Measurements from ENCODE around the gene BCL7A.
"Not testable (repeated sequence)": the region's sequence is repeated elsewhere in the genome, so short reads cannot be mapped to it uniquely, and the experiment has no call there.

BCL7A gene

DNA sequence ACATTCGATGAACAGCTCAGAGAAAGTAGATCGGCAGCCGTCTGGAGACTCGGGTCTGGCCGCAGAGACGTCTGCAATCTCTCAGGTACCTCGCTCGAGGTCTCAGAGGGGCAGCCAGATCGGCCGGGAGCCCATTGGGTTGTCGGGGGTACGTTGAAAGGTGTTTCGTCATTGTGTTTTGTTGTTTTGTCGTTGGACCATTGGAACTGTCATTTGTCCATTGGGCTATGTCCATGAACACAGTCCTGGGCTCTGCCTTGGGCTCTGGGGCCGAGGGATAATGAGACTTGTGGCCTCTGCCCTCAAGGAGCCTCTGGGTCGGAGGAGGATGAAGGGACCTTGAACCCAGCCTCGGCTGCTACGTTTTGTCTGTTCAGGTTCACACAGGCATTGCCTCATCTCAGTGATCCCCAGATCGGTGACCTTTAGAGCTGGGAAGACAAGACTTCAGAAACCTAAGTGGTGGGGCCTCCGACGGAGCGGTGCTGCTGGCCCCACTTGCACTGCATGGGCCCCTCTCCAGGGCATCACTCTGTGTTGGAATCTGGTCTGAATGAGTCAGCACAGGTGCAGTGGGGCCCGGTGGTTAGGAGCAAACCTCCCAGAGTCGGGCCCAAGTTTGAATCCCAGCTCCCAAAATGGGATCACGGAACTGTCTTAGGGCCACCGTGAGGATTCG, 33.3 kb downstream of the BCL7A start:
- Histone ChIP-seq H3K4me1 (ENCODE audit: control insufficient read depth, insufficient read depth, low read length) (peaks cover 37% of the 10 kb centered on the region), H3K27ac (ENCODE audit: low read depth, low read length) (peak overlapping the region; percentile 66)

GRCh38 chr12:122056406-122056805, 34.7 kb downstream of the BCL7A start:
- Histone ChIP-seq H3K4me1 (ENCODE audit: control insufficient read depth, insufficient read depth, low read length) (peaks cover 37% of the 10 kb centered on the region), H3K27ac (ENCODE audit: low read depth, low read length) (peak overlapping the region; percentile 66)
- not testable (repeated sequence) for H3K27me3 ChIP-seq (ENCODE audit: control insufficient read depth, insufficient read depth, low read length); H3K36me3 ChIP-seq (ENCODE audit: control insufficient read depth, insufficient read depth, low read length); H3K9ac ChIP-seq (ENCODE audit: low read length); H3K4me3 ChIP-seq (ENCODE audit: low read length)

More for the DNA sequence above, 33.3 kb downstream of the BCL7A start:
- Histone ChIP-seq H3K4me3 (ENCODE audit: low read length) (peak overlapping the region; percentile 13), H3K9ac (ENCODE audit: low read length) (no peak overlapping the region), H3K27me3 (ENCODE audit: control insufficient read depth, insufficient read depth, low read length) (no peaks in the 10 kb centered on the region), H3K36me3 (ENCODE audit: control insufficient read depth, insufficient read depth, low read length) (peaks cover 2% of the 10 kb centered on the region)

DNA sequence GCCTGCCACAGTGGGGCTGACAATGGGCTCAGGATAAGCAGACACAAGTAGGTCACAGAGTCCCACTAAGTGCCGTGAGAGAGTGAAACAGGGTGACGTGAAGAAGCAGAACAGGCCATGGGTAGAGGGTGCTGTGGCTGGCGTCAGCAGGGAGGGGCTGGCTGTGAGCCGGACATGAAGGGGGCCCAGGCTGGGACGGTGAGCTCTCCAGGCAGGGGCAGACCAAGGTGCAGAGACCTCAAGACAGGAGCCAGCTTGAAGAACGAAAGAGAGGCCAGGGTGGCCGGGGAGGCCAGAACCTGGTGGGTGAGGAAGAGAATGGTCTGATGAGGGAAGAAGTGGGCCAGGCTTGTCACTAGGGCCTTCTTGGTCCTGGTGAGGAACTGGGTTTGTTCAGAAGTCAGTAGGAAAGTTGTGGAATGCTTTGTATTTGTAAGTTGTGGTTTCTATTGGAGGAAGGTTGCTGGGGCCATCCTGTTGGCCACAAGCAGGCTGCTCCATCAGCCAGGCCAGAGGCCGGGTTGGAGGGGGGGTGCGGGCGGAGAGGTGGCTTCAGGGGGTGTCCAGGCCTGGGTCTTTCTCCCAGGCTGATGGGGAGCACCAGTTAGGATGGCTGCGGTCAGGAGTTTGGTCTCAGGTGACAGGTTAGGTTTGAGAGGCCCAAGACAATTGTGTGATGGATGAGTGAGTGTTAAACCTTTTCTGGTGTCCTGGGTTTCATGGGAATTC, 35.5 kb downstream of the BCL7A start:
- no peak overlapping the region for H3K4me3 ChIP-seq (ENCODE audit: low read length)
- H3K4me1 ChIP-seq (ENCODE audit: control insufficient read depth, insufficient read depth, low read length), result peaks cover 39% of the 10 kb centered on the region
- H3K36me3 ChIP-seq (ENCODE audit: control insufficient read depth, insufficient read depth, low read length), result peaks cover 2% of the 10 kb centered on the region
- no peak overlapping the region for H3K9ac ChIP-seq (ENCODE audit: low read length)
- no peaks in the 10 kb centered on the region for H3K27me3 ChIP-seq (ENCODE audit: control insufficient read depth, insufficient read depth, low read length)
- H3K27ac ChIP-seq (ENCODE audit: low read depth, low read length), result peak overlapping the region; percentile 66

- Histone ChIP-seq H3K9ac (ENCODE audit: low read length) (no peak overlapping the region), H3K4me1 (ENCODE audit: control insufficient read depth, insufficient read depth, low read length) (peaks cover 45% of the 10 kb centered on the region), H3K27me3 (ENCODE audit: control insufficient read depth, insufficient read depth, low read length) (no peaks in the 10 kb centered on the region), H3K36me3 (ENCODE audit: control insufficient read depth, insufficient read depth, low read length) (peaks cover 2% of the 10 kb centered on the region), H3K4me3 (ENCODE audit: low read length) (no peak overlapping the region), H3K27ac (ENCODE audit: low read depth, low read length) (peak overlapping the region; percentile 66)
Observed at GRCh38 chr12:122057769-122058168, 36.1 kb downstream of the BCL7A start.

GRCh38 chr12:122058549-122059149, 37.0 kb downstream of the BCL7A start:
- peaks cover 51% of the 10 kb centered on the region for H3K4me1 ChIP-seq (ENCODE audit: control insufficient read depth, insufficient read depth, low read length)
- no peak overlapping the region for H3K9ac ChIP-seq (ENCODE audit: low read length)
- H3K27me3 ChIP-seq (ENCODE audit: control insufficient read depth, insufficient read depth, low read length), result no peaks in the 10 kb centered on the region
- H3K36me3 ChIP-seq (ENCODE audit: control insufficient read depth, insufficient read depth, low read length), result peaks cover 2% of the 10 kb centered on the region
- no peak overlapping the region for H3K4me3 ChIP-seq (ENCODE audit: low read length)
- H3K27ac ChIP-seq (ENCODE audit: low read depth, low read length), result peak overlapping the region; percentile 95

GRCh38 chr12:122059203-122059960, 37.7 kb downstream of the BCL7A start:
- Histone ChIP-seq H3K4me3 (ENCODE audit: low read length) (no peak overlapping the region), H3K27me3 (ENCODE audit: control insufficient read depth, insufficient read depth, low read length) (no peaks in the 10 kb centered on the region), H3K27ac (ENCODE audit: low read depth, low read length) (peak overlapping the region; percentile 95), H3K9ac (ENCODE audit: low read length) (no peak overlapping the region), H3K36me3 (ENCODE audit: control insufficient read depth, insufficient read depth, low read length) (peaks cover 2% of the 10 kb centered on the region), H3K4me1 (ENCODE audit: control insufficient read depth, insufficient read depth, low read length) (peaks cover 55% of the 10 kb centered on the region)

DNA sequence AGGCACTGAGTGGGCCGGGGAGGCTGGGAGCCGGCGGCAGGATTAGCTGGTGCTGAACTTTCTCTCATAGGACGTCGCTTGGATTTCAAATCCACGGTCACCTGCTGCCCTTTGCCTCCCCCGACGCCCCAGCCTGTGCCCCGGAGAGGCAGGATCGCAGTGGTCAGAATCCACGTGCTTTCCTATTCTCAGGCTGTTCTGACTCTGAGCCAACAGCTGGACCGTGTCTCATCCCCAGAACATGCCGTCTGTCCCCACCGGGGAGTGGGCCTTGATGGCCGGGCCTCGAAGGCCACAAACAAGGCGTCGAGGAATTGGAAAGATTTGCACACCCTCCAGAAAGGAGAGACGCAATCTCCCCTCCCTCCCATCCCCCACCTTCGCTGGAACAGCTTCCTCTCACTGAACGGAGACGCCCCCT, 38.4 kb downstream of the BCL7A start:
- peaks cover 56% of the 10 kb centered on the region for H3K4me1 ChIP-seq (ENCODE audit: control insufficient read depth, insufficient read depth, low read length)
- no peak overlapping the region for H3K4me3 ChIP-seq (ENCODE audit: low read length)
- H3K36me3 ChIP-seq (ENCODE audit: control insufficient read depth, insufficient read depth, low read length), result peaks cover 2% of the 10 kb centered on the region
- H3K27me3 ChIP-seq (ENCODE audit: control insufficient read depth, insufficient read depth, low read length), result no peaks in the 10 kb centered on the region
- peak overlapping the region; percentile 95 for H3K27ac ChIP-seq (ENCODE audit: low read depth, low read length)
- H3K9ac ChIP-seq (ENCODE audit: low read length), result no peak overlapping the region

DNA sequence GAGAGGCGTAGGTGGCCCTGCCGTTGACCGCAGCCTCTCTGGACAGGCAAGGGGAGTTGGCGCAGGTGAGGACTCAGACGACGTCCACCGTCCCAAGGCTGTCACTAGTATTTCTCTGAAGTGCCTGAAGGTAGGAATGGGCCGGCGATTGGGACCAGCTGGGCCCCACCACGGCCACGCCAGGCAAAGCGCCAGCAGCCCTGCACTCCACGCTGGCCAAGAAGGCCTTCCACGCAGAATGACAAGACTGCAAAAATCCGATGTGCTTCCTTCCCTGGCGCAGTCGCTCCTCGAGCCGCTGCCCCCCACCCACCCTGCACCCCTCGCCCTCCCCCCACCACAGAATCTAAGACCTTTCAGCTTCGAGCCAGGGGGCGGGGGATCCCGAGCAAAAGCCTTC, 39.6 kb downstream of the BCL7A start:
- Histone ChIP-seq H3K9ac (ENCODE audit: low read length) (no peak overlapping the region), H3K27me3 (ENCODE audit: control insufficient read depth, insufficient read depth, low read length) (no peaks in the 10 kb centered on the region), H3K27ac (ENCODE audit: low read depth, low read length) (peak overlapping the region; percentile 95), H3K36me3 (ENCODE audit: control insufficient read depth, insufficient read depth, low read length) (peaks cover under 1% of the 10 kb centered on the region), H3K4me3 (ENCODE audit: low read length) (no peak overlapping the region), H3K4me1 (ENCODE audit: control insufficient read depth, insufficient read depth, low read length) (peaks cover 60% of the 10 kb centered on the region)

- Histone ChIP-seq H3K36me3 (ENCODE audit: control insufficient read depth, insufficient read depth, low read length) (no peaks in the 10 kb centered on the region), H3K4me1 (ENCODE audit: control insufficient read depth, insufficient read depth, low read length) (peaks cover 71% of the 10 kb centered on the region), H3K27me3 (ENCODE audit: control insufficient read depth, insufficient read depth, low read length) (no peaks in the 10 kb centered on the region), H3K27ac (ENCODE audit: low read depth, low read length) (peak overlapping the region; percentile 95), H3K9ac (ENCODE audit: low read length) (no peak overlapping the region), H3K4me3 (ENCODE audit: low read length) (peak overlapping the region; percentile 51)
Observed at GRCh38 chr12:122062832-122063693, 41.4 kb downstream of the BCL7A start.

DNA sequence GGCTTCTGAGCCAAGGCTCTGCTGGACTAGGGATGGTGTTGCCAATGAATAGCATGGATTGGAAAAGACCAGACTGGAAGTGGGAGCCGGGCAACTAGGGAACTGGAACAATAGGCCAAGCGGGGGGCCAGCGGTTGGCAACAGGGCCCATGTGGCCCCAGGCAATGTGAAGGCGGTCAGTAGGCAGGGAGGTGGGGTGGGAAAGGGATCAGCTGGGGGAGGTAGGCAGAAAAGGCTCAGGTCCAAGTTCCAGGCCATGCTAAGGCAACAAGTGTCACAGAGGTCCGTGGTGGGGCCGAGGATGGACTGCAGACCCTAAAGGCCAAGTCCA, 42.0 kb downstream of the BCL7A start:
- Histone ChIP-seq H3K9ac (ENCODE audit: low read length) (no peak overlapping the region), H3K27ac (ENCODE audit: low read depth, low read length) (peak overlapping the region; percentile 95), H3K4me3 (ENCODE audit: low read length) (peak overlapping the region; percentile 51), H3K36me3 (ENCODE audit: control insufficient read depth, insufficient read depth, low read length) (no peaks in the 10 kb centered on the region), H3K4me1 (ENCODE audit: control insufficient read depth, insufficient read depth, low read length) (peaks cover 73% of the 10 kb centered on the region), H3K27me3 (ENCODE audit: control insufficient read depth, insufficient read depth, low read length) (no peaks in the 10 kb centered on the region)

- no peak overlapping the region for H3K9ac ChIP-seq (ENCODE audit: low read length)
- H3K27ac ChIP-seq (ENCODE audit: low read depth, low read length), result peak overlapping the region; percentile 95
- no peaks in the 10 kb centered on the region for H3K36me3 ChIP-seq (ENCODE audit: control insufficient read depth, insufficient read depth, low read length)
- peaks cover 68% of the 10 kb centered on the region for H3K4me1 ChIP-seq (ENCODE audit: control insufficient read depth, insufficient read depth, low read length)
- H3K4me3 ChIP-seq (ENCODE audit: low read length), result peak overlapping the region; percentile 51
- H3K27me3 ChIP-seq (ENCODE audit: control insufficient read depth, insufficient read depth, low read length), result no peaks in the 10 kb centered on the region
Observed at GRCh38 chr12:122064025-122064777, 42.5 kb downstream of the BCL7A start.

Measured in rectal smooth muscle tissue (tissue), 1 donor.